Mucosa of stomach (tissue), 1 donor: Measurements from ENCODE around the gene MYH10.

Experiments
- H3K27me3 ChIP-seq: one replicate; pipeline ENCODE4 v1.7.0; 2013; ENCODE audit warnings: mild to moderate bottlenecking, low read length; ENCODE audit not compliant: control insufficient read depth, insufficient read depth
- H3K36me3 ChIP-seq: one replicate; pipeline ENCODE4 v1.7.0; 2013; ENCODE audit warnings: low read length; ENCODE audit not compliant: control insufficient read depth, insufficient read depth
- H3K4me1 ChIP-seq: one replicate; pipeline ENCODE4 v1.7.0; 2013; ENCODE audit warnings: mild to moderate bottlenecking, low read length; ENCODE audit not compliant: control insufficient read depth, insufficient read depth
- H3K4me3 ChIP-seq: one replicate; pipeline ENCODE4 v1.7.0; 2013; ENCODE audit warnings: low read length
- H3K9ac ChIP-seq: one replicate; pipeline ENCODE4 v1.7.0; 2013; ENCODE audit warnings: mild to moderate bottlenecking, low read length, moderate library complexity
- H3K9me3 ChIP-seq: one replicate; pipeline ENCODE4 v1.7.0; 2013; ENCODE audit warnings: mild to moderate bottlenecking, low read length, moderate library complexity; ENCODE audit not compliant: control insufficient read depth
- donor health status: Pancreatic carcinoma.

Gene MYH10

GRCh38 chr17:8522577-8522976 lies 107.9 kb downstream of the MYH10 start:
- Histone ChIP-seq H3K9ac (no peak overlapping the region), H3K4me1 (peaks cover 5% of the 10 kb centered on the region), H3K27me3 (peaks cover 22% of the 10 kb centered on the region), H3K36me3 (no peaks in the 10 kb centered on the region), H3K4me3 (no peak overlapping the region), H3K9me3 (no peaks in the 10 kb centered on the region)

GRCh38 chr17:8520981-8521380 lies 109.5 kb downstream of the MYH10 start:
- Histone ChIP-seq H3K9ac (no peak overlapping the region), H3K4me1 (peaks cover 5% of the 10 kb centered on the region), H3K27me3 (peaks cover 22% of the 10 kb centered on the region), H3K9me3 (no peaks in the 10 kb centered on the region), H3K4me3 (no peak overlapping the region), H3K36me3 (no peaks in the 10 kb centered on the region)

GRCh38 chr17:8518850-8519249 lies 111.7 kb downstream of the MYH10 start:
- H3K9me3 ChIP-seq: no peaks in the 10 kb centered on the region
- H3K36me3 ChIP-seq: no peaks in the 10 kb centered on the region
- H3K4me3 ChIP-seq: no peak overlapping the region
- H3K4me1 ChIP-seq: peaks cover 5% of the 10 kb centered on the region
- peaks cover 13% of the 10 kb centered on the region for H3K27me3 ChIP-seq
- no peak overlapping the region for H3K9ac ChIP-seq

GRCh38 chr17:8518326-8518725 lies 112.2 kb downstream of the MYH10 start:
- Histone ChIP-seq H3K36me3 (no peaks in the 10 kb centered on the region), H3K27me3 (peaks cover 13% of the 10 kb centered on the region), H3K4me1 (peaks cover 5% of the 10 kb centered on the region), H3K4me3 (no peak overlapping the region), H3K9ac (no peak overlapping the region), H3K9me3 (no peaks in the 10 kb centered on the region)

- H3K9ac ChIP-seq: no peak overlapping the region
- H3K4me3 ChIP-seq: no peak overlapping the region
- H3K4me1 ChIP-seq: peaks cover 5% of the 10 kb centered on the region
- H3K9me3 ChIP-seq: no peaks in the 10 kb centered on the region
- H3K27me3 ChIP-seq: peaks cover 4% of the 10 kb centered on the region
- no peaks in the 10 kb centered on the region for H3K36me3 ChIP-seq
These were observed 115.7 kb downstream of the MYH10 start for GRCh38 chr17:8514801-8515200.

- Histone ChIP-seq H3K36me3 (no peaks in the 10 kb centered on the region), H3K9me3 (no peaks in the 10 kb centered on the region), H3K27me3 (no peaks in the 10 kb centered on the region), H3K4me3 (no peak overlapping the region), H3K9ac (no peak overlapping the region), H3K4me1 (no peaks in the 10 kb centered on the region)
These were observed 124.4 kb downstream of the MYH10 start for GRCh38 chr17:8506145-8506544.

- no peaks in the 10 kb centered on the region for H3K4me1 ChIP-seq
- H3K27me3 ChIP-seq: no peaks in the 10 kb centered on the region
- H3K9me3 ChIP-seq: no peaks in the 10 kb centered on the region
- no peaks in the 10 kb centered on the region for H3K36me3 ChIP-seq
- no peak overlapping the region for H3K9ac ChIP-seq
- no peak overlapping the region for H3K4me3 ChIP-seq
These were observed 125.9 kb downstream of the MYH10 start for GRCh38 chr17:8504460-8505207.

GRCh38 chr17:8503807-8504206 lies 126.7 kb downstream of the MYH10 start:
- H3K4me1 ChIP-seq: no peaks in the 10 kb centered on the region
- H3K4me3 ChIP-seq: no peak overlapping the region
- H3K27me3 ChIP-seq: no peaks in the 10 kb centered on the region
- no peaks in the 10 kb centered on the region for H3K9me3 ChIP-seq
- H3K36me3 ChIP-seq: no peaks in the 10 kb centered on the region
- no peak overlapping the region for H3K9ac ChIP-seq

- Histone ChIP-seq H3K9me3 (no peaks in the 10 kb centered on the region), H3K36me3 (no peaks in the 10 kb centered on the region), H3K27me3 (no peaks in the 10 kb centered on the region), H3K4me3 (no peak overlapping the region), H3K4me1 (no peaks in the 10 kb centered on the region), H3K9ac (no peak overlapping the region)
These were observed 127.2 kb downstream of the MYH10 start for GRCh38 chr17:8503368-8503767.

GRCh38 chr17:8502126-8502525 lies 128.4 kb downstream of the MYH10 start:
- H3K4me3 ChIP-seq: no peak overlapping the region
- no peaks in the 10 kb centered on the region for H3K9me3 ChIP-seq
- no peaks in the 10 kb centered on the region for H3K4me1 ChIP-seq
- H3K36me3 ChIP-seq: no peaks in the 10 kb centered on the region
- no peak overlapping the region for H3K9ac ChIP-seq
- no peaks in the 10 kb centered on the region for H3K27me3 ChIP-seq

- Histone ChIP-seq H3K36me3 (no peaks in the 10 kb centered on the region), H3K9ac (no peak overlapping the region), H3K27me3 (no peaks in the 10 kb centered on the region), H3K9me3 (no peaks in the 10 kb centered on the region), H3K4me3 (no peak overlapping the region), H3K4me1 (no peaks in the 10 kb centered on the region)
These were observed 129.9 kb downstream of the MYH10 start for GRCh38 chr17:8500609-8501008.

- no peaks in the 10 kb centered on the region for H3K27me3 ChIP-seq
- no peaks in the 10 kb centered on the region for H3K4me1 ChIP-seq
- H3K36me3 ChIP-seq: no peaks in the 10 kb centered on the region
- no peaks in the 10 kb centered on the region for H3K9me3 ChIP-seq
- no peak overlapping the region for H3K4me3 ChIP-seq
- H3K9ac ChIP-seq: no peak overlapping the region
These were observed 130.9 kb downstream of the MYH10 start for GRCh38 chr17:8499614-8500013.

- H3K9ac ChIP-seq: no peak overlapping the region
- no peaks in the 10 kb centered on the region for H3K9me3 ChIP-seq
- no peaks in the 10 kb centered on the region for H3K36me3 ChIP-seq
- no peaks in the 10 kb centered on the region for H3K4me1 ChIP-seq
- no peaks in the 10 kb centered on the region for H3K27me3 ChIP-seq
- H3K4me3 ChIP-seq: no peak overlapping the region
These were observed 131.4 kb downstream of the MYH10 start for GRCh38 chr17:8499171-8499570.
